ENCODE results near the gene ST6GALNAC6.

The ST6GALNAC6 gene

GRCh38 chr9:127934248-127934647 is 34.8 kb upstream of the ST6GALNAC6 start:
- DNase-seq (ENCODE audit: low spot score) (no peak), FAIRE-seq (no peak)

- FAIRE-seq (peak; percentile 40), DNase-seq (ENCODE audit: low spot score) (peak; percentile 50)
Measured at GRCh38 chr9:127931092-127931881, 31.9 kb upstream of the ST6GALNAC6 start.

GRCh38 chr9:127930231-127931091 is 31.1 kb upstream of the ST6GALNAC6 start, which contains the start of gene PIP5KL1:
Gene PIP5KL1, minus strand, starts transcription at chr9:127930777. Its CDS starts 25 bp downstream, at chr9:127930752.
- DNase-seq (ENCODE audit: low spot score) (peak; percentile 87), FAIRE-seq (no peak)

- DNase-seq (ENCODE audit: low spot score), result no peak
- FAIRE-seq, result no peak
Measured at GRCh38 chr9:127929625-127929979, 30.2 kb upstream of the ST6GALNAC6 start.

GRCh38 chr9:127928676-127929624 is 29.5 kb upstream of the ST6GALNAC6 start:
- no peak for DNase-seq (ENCODE audit: low spot score)
- FAIRE-seq, result no peak

GRCh38 chr9:127927988-127928675 is 28.7 kb upstream of the ST6GALNAC6 start:
- no peak for FAIRE-seq

GRCh38 chr9:127927201-127927987 is 28.0 kb upstream of the ST6GALNAC6 start:
- FAIRE-seq (no peak), DNase-seq (ENCODE audit: low spot score) (no peak)

More at GRCh38 chr9:127927988-127928675, 28.7 kb upstream of the ST6GALNAC6 start:
- DNase-seq (ENCODE audit: low spot score), result no peak

GRCh38 chr9:127926906-127927200 is 27.4 kb upstream of the ST6GALNAC6 start:
- DNase-seq (ENCODE audit: low spot score) (no peak), FAIRE-seq (no peak)

GRCh38 chr9:127925959-127926905 is 26.8 kb upstream of the ST6GALNAC6 start:
- FAIRE-seq (no peak), DNase-seq (ENCODE audit: low spot score) (no peak)

- no peak for FAIRE-seq
- DNase-seq (ENCODE audit: low spot score), result no peak
Measured at GRCh38 chr9:127924736-127925444, 25.5 kb upstream of the ST6GALNAC6 start.

GRCh38 chr9:127923771-127924170 is 24.4 kb upstream of the ST6GALNAC6 start:
- no peak for FAIRE-seq

GRCh38 chr9:127923046-127923445 is 23.6 kb upstream of the ST6GALNAC6 start:
- FAIRE-seq (no peak), DNase-seq (ENCODE audit: low spot score) (no peak)

More at GRCh38 chr9:127923771-127924170, 24.4 kb upstream of the ST6GALNAC6 start:
- DNase-seq (ENCODE audit: low spot score), result peak; percentile 66

GRCh38 chr9:127921557-127922120 is 22.2 kb upstream of the ST6GALNAC6 start:
- DNase-seq (ENCODE audit: low spot score), result peak; percentile 74
- peak; percentile 62 for FAIRE-seq

- DNase-seq (ENCODE audit: low spot score), result no peak
- no peak for FAIRE-seq
Measured at GRCh38 chr9:127920794-127921193, 21.4 kb upstream of the ST6GALNAC6 start.

GRCh38 chr9:127919253-127919815 is 19.9 kb upstream of the ST6GALNAC6 start:
- no peak for FAIRE-seq
- DNase-seq (ENCODE audit: low spot score), result peak; percentile 92

GRCh38 chr9:127918183-127919107 is 19.0 kb upstream of the ST6GALNAC6 start:
- DNase-seq (ENCODE audit: low spot score) (no peak), FAIRE-seq (no peak)
